Stimulated activated CD4-positive, alpha-beta T cell treated with anti-CD3 and anti-CD28 coated beads, Interleukin-4, amount 100 ng/mL, for 24 hours (primary cell): Measurements from ENCODE around the gene FBXO2.
"Not testable (repeated sequence)": the region's sequence is repeated elsewhere in the genome, so short reads cannot be mapped to it uniquely, and the experiment has no call there.

Experiments used
- DNase-seq: peaks from one replicate; pipeline ENCODE4 v3.0.0-alpha.2; 2020

The FBXO2 gene

DNA sequence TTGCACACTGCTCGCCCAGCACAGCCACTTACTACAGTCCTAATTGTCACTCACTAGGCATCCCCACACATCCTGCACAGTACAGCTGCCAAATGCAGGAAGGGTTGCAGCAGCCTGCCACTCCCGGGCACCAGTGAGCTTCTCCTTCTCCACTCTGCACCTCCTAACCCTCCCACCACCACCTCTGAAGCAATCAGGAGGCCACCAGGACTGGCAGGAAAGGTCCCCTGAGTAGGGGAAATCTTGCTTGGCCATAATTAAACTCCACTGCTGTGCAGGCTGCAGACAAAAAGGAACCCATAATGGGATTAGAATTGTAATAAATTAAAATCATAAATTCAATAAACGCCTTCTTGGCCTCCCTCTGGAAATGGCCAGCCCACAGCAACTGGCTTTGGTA, 31.8 kb downstream of the FBXO2 start:
- DNase-seq: no peak

DNA sequence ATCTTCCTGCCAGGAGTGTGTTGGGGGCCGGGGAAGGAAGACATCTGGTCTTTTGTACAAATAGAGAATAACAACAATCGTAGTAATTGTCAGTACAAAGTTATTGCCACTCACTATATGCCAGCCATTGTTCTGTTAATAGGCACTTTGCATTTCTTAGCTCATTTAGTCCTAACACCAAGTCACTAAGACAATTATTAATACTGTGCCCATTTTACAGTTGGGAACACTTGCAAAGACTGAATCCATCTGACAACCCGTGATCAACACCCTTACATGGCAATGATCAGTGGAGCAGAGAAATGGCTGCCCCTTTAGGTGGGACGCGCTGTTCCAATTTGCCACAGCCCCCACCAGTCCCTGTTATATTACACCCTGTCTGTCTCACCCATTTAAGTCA, 33.3 kb downstream of the FBXO2 start:
- no peak for DNase-seq

DNA sequence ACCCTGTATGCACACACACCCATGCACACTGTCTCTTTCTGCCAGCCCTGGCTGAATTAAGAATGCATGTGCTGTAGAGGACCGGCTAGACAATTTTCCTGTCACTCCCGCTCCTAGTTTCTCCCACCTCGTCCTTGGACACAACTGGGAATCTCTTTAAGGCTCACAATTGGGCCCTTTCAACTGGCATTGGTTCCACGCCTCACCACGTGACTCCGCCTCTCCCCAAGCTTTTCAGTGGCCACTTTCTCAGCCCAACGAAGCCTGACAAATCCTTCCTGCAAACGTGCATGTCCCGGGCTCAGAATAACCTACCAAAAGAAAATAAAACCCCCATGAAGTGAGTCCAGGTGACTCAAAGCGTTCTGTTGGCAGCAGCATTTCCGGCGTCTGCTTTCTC, 33.8 kb downstream of the FBXO2 start:
- no peak for DNase-seq

DNA sequence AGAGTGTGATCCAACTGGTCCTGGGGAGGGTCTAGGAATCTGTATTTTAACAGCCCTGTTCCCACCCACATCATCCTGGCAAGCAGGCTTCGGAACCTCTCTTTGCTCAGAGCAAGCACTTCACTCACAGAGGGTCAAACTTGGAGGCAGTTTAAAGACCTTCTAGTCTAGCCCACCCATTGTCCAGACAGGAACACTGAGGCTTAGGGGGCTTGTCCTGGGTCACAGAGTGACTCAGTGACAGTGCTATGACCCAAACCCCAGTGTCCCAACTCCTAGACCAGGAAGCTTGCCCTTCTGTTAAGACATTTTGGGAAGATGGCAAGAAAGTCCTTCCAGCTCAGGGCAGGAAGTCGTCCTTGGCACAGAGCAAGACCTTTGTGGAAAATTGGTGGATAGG, 36.5 kb downstream of the FBXO2 start:
- DNase-seq: no peak

DNA sequence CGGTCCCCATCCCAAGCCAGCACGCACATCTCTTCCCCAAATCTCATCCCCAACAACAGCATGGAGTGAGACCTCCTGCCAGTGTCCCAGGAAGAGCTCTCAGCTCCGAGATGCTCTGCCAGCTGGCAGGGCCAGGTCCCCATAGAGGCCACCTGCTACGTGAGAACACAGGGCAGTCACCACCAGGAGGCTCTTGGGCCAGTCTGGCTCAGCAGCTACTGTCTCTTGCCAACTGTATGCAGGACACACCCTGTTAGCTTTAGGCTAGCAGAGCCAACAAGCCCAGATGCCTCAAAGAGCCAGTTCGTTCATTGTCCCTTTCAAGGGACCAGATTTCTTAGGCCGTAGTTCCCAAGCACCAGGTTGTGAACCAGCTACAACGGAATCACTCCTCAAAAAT, 36.9 kb downstream of the FBXO2 start:
- no peak for DNase-seq

DNA sequence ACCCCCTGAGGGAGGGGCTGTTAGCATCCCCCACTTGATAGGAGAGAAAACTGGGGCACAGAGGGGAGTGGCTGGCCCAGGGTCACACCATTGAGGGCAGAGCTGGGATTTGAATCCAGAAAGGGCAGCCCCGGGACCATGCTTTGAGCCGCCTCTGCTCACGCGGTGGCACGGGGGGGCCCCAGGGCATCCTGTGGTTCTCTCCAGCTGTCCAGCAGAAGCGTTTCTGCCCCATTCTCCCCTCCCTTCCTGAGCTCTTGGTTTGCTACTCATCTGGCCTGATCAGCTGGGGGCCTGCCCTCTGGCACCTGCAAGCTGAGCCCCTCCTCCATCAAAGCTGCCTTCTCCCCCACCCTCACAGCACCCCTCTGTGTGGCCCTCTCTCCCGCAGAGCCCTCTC, 37.5 kb downstream of the FBXO2 start:
- no peak for DNase-seq

DNA sequence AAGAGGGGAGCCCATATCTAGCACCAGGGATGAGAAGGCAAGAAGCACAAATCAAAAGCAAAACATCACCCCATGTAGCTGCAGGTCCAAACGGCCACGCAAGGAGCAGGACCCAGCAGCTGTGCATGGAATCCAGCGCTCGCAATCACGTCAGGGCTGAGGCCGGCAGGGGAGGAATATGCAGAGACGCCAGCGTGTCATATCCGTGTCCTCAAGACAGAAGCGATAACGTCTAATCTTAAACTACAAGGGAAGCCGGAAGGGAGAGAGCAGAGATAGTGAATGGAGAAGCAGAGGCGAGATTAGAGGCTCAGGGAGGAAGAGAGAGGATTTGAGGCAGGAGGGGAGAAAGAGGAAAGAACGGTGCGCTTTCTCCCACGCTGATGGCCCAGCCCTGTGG, 39.1 kb downstream of the FBXO2 start:
- no peak for DNase-seq

DNA sequence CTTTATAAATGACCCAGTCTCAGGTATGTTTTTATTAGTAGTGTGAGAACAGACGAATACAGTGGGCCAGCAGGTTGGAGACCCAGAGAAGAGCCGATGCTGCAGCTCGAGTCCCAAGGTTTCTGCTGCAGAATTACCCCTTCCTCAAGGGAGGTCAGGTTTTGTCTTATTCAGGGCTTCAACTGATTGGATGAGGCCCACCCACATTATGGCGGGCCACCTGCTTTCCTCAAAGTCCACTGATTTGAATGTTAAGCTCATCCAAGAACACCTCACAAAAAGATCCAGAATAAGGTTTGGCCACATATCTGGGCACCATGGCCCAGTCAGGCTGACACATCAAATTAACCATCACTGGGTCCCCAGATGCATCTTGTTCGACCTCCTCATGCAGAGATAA, 40.9 kb downstream of the FBXO2 start:
- no peak for DNase-seq

DNA sequence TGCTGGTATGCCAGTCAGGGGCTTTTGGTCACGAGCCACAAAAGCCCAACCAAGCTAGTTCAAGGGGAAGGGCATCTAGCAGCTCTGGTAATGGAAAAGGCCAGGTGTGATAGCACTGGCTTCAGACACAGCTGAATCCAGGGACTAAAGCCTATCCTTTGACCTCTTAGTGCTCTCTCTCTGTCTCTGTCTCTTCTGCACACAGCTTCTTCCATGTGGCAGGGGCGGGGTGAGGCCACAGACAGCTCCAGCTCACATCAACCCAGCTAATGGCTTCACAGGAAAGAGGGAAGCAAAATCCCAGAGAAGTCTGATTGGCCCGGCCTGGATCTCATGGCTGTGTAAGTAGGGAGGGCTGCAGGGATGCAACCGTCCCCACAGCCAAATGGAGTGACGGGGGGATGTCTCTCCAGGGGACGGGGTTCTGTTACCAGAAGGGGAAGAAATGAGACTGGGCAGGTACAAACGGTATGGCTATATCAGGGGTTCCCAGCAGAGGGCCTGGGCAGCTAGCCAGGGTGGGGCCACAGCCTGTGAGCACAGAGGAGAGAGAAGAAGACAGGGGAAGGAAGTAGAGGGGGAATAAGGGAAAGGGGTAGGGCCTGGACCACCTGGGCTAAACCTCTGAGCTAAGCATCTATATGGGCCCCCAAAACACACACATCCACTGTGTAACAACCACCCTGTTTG, 42.4 kb downstream of the FBXO2 start:
- DNase-seq: no peak

DNA sequence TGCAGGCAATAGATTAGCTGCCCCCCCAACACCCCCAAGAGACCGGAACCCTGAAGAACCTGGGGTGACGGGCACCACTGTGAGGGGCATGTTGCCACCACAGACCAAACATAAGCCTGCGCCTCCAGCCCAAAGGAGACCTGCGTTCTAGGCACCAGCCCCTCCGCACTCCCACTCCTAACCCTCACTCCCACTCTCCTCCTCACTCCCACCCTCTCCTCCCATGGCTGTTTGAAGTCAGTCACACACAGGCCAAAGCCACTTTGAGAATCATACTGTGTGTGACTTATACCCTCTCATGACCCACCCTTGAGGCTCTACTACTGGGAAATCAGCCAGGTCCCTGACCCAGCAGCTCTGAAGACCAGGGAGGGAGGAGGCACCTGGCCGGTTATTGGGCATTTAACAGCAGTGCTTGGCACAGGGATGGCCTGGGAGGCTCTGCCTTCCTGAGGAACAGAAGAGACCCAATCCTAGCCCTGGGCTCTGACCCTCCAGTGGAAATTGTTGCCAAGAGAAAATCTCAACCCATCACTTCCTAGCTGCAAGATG, 43.5 kb downstream of the FBXO2 start:
- DNase-seq: no peak

DNA sequence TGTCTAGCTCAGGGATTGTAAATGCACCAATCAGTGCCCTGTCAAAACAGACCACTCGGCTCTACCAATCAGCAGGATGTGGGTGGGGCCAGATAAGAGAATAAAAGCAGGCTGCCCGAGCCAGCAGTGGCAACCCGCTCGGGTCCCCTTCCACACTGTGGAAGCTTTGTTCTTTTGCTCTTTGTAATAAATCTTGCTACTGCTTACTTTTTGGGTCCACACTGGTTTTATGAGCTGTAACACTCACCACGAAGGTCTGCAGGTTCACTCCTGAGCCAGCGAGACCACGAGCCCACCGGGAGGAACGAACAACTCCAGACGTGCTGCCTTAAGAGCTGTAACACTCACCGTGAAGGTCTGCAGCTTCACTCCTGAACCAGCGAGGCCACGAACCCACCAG, 44.9 kb downstream of the FBXO2 start:
- not testable (repeated sequence) for DNase-seq

DNA sequence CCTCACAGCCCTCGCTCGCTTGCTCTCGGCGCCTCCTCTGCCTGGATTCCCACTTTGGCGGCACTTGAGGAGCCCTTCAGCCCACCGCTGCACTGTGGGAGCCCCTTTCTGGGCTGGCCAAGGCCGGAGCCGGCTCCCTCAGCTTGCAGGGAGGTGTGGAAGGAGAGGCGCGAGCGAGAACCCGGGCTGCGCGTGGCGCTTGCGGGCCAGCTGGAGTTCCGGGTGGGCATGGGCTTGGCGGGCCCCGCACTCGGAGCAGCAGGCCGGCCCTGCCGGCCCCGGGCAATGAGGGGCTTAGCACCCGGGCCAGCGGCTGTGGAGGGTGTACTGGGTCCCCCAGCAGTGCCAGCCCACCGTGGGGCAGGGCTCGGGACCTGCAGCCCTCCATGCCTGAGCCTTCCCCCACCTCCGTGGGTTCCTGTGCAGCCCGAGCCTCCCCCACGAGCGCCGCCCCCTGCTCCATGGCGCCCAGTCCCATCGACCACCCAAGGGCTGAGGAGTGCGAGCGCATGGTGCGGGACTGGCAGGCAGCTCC, 45.6 kb downstream of the FBXO2 start:
- DNase-seq: not testable (repeated sequence)

DNA sequence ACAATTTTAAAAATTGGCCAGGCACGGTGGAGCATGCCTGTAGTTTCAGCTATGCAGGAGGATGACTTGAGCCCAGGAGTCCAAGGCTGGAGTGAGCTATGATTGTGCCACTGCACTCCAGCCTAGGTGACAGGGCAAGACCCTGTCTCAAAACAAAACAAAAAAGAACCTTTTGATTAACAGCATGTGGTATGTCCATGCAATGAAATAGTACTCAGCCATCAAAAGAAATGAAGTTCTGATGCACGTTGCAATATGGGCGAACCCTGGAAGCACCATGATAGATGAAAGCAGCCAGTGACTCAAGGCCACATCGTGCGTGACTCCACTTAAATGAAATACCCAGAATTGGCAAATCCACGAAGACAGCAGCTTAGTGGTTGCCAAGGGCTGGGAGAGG, 47.5 kb downstream of the FBXO2 start:
- no peak for DNase-seq

DNA sequence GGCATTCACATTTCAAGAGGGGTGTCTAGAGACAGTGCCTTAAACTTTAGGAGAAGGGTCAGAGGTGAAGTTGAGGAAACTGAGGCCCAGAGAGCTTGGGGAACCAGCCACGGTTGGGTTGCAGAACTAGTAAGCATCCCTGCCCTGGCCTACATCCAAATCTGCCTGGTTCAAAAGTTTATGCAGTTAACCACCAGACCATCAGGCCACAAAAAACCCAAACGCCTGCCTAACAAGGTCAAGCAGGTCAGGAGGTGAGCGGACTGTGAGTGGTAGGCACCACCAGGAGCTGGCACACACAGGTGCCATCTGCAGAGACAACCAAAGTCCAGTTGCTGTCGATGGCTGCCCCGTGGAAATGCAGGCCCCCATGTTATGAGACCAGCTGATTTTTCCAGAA, 51.2 kb downstream of the FBXO2 start:
- no peak for DNase-seq

DNA sequence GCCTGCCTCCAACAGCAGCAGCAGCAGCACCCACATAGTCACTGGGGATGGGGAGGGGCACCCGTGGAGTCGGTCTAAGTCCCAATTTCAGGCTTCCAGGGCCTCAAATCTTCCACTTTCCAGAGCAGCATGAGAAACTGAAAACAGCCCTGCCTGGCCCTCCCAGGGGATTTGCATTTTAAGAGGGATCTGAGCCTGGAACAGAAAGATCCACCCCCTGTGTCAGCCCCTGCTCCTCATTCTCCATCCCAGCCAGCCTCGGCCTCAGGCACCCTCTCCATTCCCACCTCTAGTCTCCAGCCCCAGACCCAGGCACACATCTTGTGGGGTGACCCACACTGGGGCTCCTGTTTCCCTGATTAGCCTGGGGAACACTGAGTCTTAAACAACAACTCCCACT, 51.8 kb downstream of the FBXO2 start:
- DNase-seq: no peak

DNA sequence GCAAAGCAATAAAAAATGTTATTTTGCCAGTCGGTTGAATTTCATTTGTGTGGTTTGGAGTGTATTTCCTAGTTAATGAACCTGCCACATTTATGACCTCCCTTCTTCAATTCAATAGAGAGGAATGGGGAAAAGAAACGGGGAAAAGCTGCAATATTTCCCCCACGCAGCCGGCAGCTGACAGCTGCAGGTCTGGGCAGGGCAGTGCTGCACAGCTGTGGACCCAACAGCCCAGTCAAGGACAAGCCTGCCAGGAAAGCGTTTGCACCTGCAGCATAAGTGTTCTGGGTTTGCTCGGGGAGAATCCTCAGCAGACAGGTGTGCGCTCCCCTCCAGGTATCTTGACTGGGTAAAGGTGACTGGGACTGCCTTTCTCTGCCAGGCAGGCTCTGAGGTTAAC, 53.4 kb downstream of the FBXO2 start:
- DNase-seq: no peak

DNA sequence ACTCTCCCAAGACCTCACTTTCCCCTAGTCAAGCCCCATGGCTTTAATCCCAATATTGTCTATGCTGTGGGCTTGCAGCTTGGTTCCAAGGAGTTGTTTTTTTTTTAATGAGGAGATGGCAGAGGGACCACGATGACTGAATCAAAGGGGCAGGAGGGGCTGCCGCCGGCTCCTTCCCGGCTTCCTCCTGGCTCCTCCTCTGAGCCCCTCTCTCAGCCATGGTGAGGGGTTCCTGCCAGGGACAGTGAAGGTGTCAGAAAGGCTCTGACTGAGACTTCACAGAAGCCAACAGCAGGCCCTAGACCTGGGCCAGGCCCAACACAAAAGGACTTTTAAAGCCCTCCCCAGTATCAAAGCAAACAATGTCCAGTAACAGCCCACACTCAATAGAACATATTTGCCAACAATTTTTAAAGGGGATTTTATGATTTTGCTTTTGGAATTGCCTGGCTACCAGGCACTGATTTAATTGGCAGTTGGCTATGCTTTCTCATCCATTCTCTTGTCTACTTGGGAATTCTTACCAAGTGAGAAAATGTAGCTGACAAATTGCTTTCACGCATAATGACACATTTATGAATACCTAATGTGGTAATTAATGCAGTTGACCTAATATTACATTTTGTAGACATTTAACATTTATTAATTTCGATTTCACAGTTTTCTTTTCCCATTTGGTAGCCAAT, 54.2 kb downstream of the FBXO2 start:
- DNase-seq: no peak

DNA sequence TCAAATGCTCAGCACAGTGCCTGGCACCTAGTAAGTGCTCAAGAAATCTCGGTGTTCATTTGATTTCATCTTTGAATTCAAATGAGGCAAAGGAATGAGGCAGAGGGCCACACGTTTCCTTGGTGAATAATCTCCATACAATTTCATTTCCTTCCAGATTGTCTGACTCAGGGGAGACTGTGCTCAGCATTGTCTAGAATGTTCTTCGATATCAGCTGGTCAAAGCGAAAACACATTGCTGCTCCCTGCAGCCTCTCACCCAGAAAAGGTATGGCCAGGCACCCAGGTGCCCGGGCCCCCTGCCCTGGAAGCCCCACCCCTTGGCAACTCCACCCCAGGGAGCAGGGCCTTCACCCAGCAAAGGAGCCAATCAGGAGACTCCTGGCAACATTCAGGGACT, 55.8 kb downstream of the FBXO2 start:
- no peak for DNase-seq
